H9 (cell line): ENCODE results near the gene UFSP1. TPM values are rescaled to one million over a fixed set of nuclear protein-coding genes. Genes with fewer than 3 reads are reported as not detected.

Experiments used
- DNase-seq: peaks from one replicate; pipeline ENCODE4 v3.0.0-alpha.2; 2017
- H2AFZ ChIP-seq: one replicate; pipeline ENCODE4 v1.6.1; 2013; ENCODE audit warnings: mild to moderate bottlenecking, low read length, control low read depth, moderate library complexity
- H2AK5ac ChIP-seq: 2 replicates; pipeline ENCODE4 v1.6.1; 2013; ENCODE audit warnings: low read length, control low read depth, mixed read lengths; ENCODE audit not compliant: insufficient read length
- H2BK120ac ChIP-seq: one replicate; pipeline ENCODE4 v1.6.1; 2013; ENCODE audit warnings: low read depth, mild to moderate bottlenecking, low read length, control low read depth, inconsistent platforms; ENCODE audit not compliant: poor library complexity, severe bottlenecking
- H2BK12ac ChIP-seq: 2 replicates; pipeline ENCODE4 v1.6.1; 2013; ENCODE audit warnings: low read length, control low read depth, mixed read lengths, low read depth; ENCODE audit not compliant: insufficient read length
- H2BK15ac ChIP-seq: 2 replicates; pipeline ENCODE4 v1.6.1; 2013; ENCODE audit warnings: low read depth, low read length, control low read depth
- H2BK20ac ChIP-seq: one replicate; pipeline ENCODE4 v1.6.1; 2013; ENCODE audit warnings: low read depth, mild to moderate bottlenecking, low read length, control low read depth, inconsistent platforms; ENCODE audit not compliant: poor library complexity, severe bottlenecking
- H2BK5ac ChIP-seq: 2 replicates; pipeline ENCODE4 v1.6.1; 2013; ENCODE audit warnings: low read length, control low read depth, mixed read lengths; ENCODE audit not compliant: insufficient read length
- H3K14ac ChIP-seq: 2 replicates; pipeline ENCODE4 v1.6.1; 2013; ENCODE audit warnings: low read length, control low read depth; ENCODE audit not compliant: insufficient read depth
- H3K18ac ChIP-seq: 2 replicates; pipeline ENCODE4 v1.6.1; 2013; ENCODE audit warnings: low read depth, mild to moderate bottlenecking, mixed read lengths, low read length, control low read depth; ENCODE audit not compliant: insufficient read length
- H3K23ac ChIP-seq: 2 replicates; pipeline ENCODE4 v1.6.1; 2013; ENCODE audit warnings: low read length, control low read depth, mixed read lengths, low read depth; ENCODE audit not compliant: insufficient read length
- H3K23me2 ChIP-seq: 2 replicates; pipeline ENCODE4 v1.6.1; 2013; ENCODE audit warnings: low read depth, mild to moderate bottlenecking, mixed read lengths, low read length, control low read depth; ENCODE audit not compliant: insufficient read length, poor library complexity, severe bottlenecking
- H3K27ac ChIP-seq: 2 replicates; pipeline ENCODE4 v1.5.1; 2013; ENCODE audit warnings: low read length, control low read depth, mixed read lengths, low read depth; ENCODE audit not compliant: insufficient read length
- H3K27me3 ChIP-seq: 2 replicates; pipeline ENCODE4 v1.6.1; 2013; ENCODE audit warnings: low read length, control low read depth, inconsistent platforms; ENCODE audit not compliant: insufficient read depth
- H3K4ac ChIP-seq: 2 replicates; pipeline ENCODE4 v1.6.1; 2013; ENCODE audit warnings: low read depth, mild to moderate bottlenecking, control low read depth, inconsistent platforms, low read length, moderate library complexity
- H3K4me1 ChIP-seq: 2 replicates; pipeline ENCODE4 v1.6.1; 2013; ENCODE audit warnings: low read length, control low read depth, inconsistent platforms; ENCODE audit not compliant: insufficient read depth
- H3K4me2 ChIP-seq: 2 replicates; pipeline ENCODE4 v1.6.1; 2013; ENCODE audit warnings: low read length, control low read depth, mixed read lengths; ENCODE audit not compliant: insufficient read length, insufficient read depth
- H3K56ac ChIP-seq: 2 replicates; pipeline ENCODE4 v1.6.1; 2013; ENCODE audit warnings: low read depth, mild to moderate bottlenecking, mixed read lengths, low read length, control low read depth; ENCODE audit not compliant: insufficient read length
- H3K79me1 ChIP-seq: 2 replicates; pipeline ENCODE4 v1.6.1; 2013; ENCODE audit warnings: low read depth, mild to moderate bottlenecking, moderate library complexity, low read length, control low read depth, inconsistent platforms; ENCODE audit not compliant: insufficient read depth, poor library complexity, severe bottlenecking
- H3K79me2 ChIP-seq: 2 replicates; pipeline ENCODE4 v1.6.1; 2013; ENCODE audit warnings: low read length, control low read depth, inconsistent platforms; ENCODE audit not compliant: insufficient read depth
- H3K9ac ChIP-seq: 2 replicates; pipeline ENCODE4 v1.6.1; 2013; ENCODE audit warnings: low read length, control low read depth, mixed read lengths; ENCODE audit not compliant: insufficient read length; ENCODE audit errors: extremely low read depth
- H3K9me3 ChIP-seq: one replicate; pipeline ENCODE4 v1.6.1; 2013; ENCODE audit warnings: low read depth, low read length, inconsistent platforms; ENCODE audit not compliant: control insufficient read depth
- H3T11ph ChIP-seq: one replicate; pipeline ENCODE4 v1.6.1; 2013; ENCODE audit warnings: mild to moderate bottlenecking, low read length, control low read depth, inconsistent platforms
- H4K20me1 ChIP-seq: one replicate; pipeline ENCODE4 v1.6.1; 2013; ENCODE audit not compliant: control insufficient read depth, insufficient read length, insufficient read depth
- H4K5ac ChIP-seq: 2 replicates; pipeline ENCODE4 v1.6.1; 2013; ENCODE audit warnings: low read depth, mild to moderate bottlenecking, mixed read lengths, low read length, control low read depth; ENCODE audit not compliant: insufficient read length
- H4K8ac ChIP-seq: replicated peaks from 2 replicates; pipeline ENCODE4 v1.6.1; 2013; ENCODE audit warnings: low read length, control low read depth, mixed read lengths, low read depth; ENCODE audit not compliant: insufficient read length
- H4K91ac ChIP-seq: 2 replicates; pipeline ENCODE4 v1.6.1; 2013; ENCODE audit warnings: low read depth, mild to moderate bottlenecking, moderate library complexity, mixed read lengths, low read length, control low read depth; ENCODE audit not compliant: insufficient read length
- H3K27ac Mint-ChIP-seq, 3 experiments: 2 replicates in 2 of 3; 3 replicates in 1 of 3; pipeline ENCODE4 v1.8.0; 2020 to 2021; ENCODE audit warnings: mixed read lengths in 3 of 3, mild to moderate bottlenecking in 1 of 3, moderate library complexity in 1 of 3
- H3K27me3 Mint-ChIP-seq: 2 replicates; pipeline ENCODE4 v1.8.0; 2021; ENCODE audit warnings: low read depth, mild to moderate bottlenecking, moderate library complexity, mixed read lengths
- H3K36me3 Mint-ChIP-seq, 3 experiments: 2 replicates in 2 of 3; 3 replicates in 1 of 3; pipeline ENCODE4 v1.8.0; 2020 to 2021; ENCODE audit warnings: low read depth in 3 of 3, mixed read lengths in 3 of 3; ENCODE audit not compliant: insufficient read depth in 1 of 3
- H3K4me1 Mint-ChIP-seq, 2 experiments: 2 replicates each; pipeline ENCODE4 v1.8.0; 2020; ENCODE audit warnings: mixed read lengths in 2 of 2
- H3K4me3 Mint-ChIP-seq, 2 experiments: 2 replicates in 1 of 2; 3 replicates in 1 of 2; pipeline ENCODE4 v1.8.0; 2020 to 2021; ENCODE audit warnings: mild to moderate bottlenecking in 2 of 2, mixed read lengths in 2 of 2, moderate library complexity in 1 of 2
- H3K9me3 Mint-ChIP-seq, 2 experiments: 2 replicates in 1 of 2; 3 replicates in 1 of 2; pipeline ENCODE4 v1.8.0; 2020; ENCODE audit warnings: mild to moderate bottlenecking in 2 of 2, mixed read lengths in 2 of 2, moderate library complexity in 1 of 2
- WGBS: extraction: QIAGEN DNeasy Blood & Tissue Kit; methylation state at CpG from one replicate; pipeline ENCODE4 v1.1.7; 2013; ENCODE audit warnings: missing lambda C conversion rate, low lambda C conversion rate, mixed read lengths; ENCODE audit not compliant: insufficient read length; ENCODE audit errors: extremely low coverage; 5-methylcytosine and 5-hydroxymethylcytosine counted together
- total RNA-seq: library from RNA; stranded (reverse); gene quantifications from 2 replicates; pipeline ENCODE4 v1.2.1, GENCODE V29; 2021
- TF ChIP-seq, protein P1 (sequence below): fragments of 200-600 bp; sonication (generic); conservative IDR thresholded peaks from 3 replicates; pipeline ENCODE4 v1.8.0; 2021; ENCODE audit warnings: antibody characterized with exemption, mild to moderate bottlenecking

Gene UFSP1
- total RNA-seq, 1 experiment from 2014 or later, result 4.3 TPM

DNA sequence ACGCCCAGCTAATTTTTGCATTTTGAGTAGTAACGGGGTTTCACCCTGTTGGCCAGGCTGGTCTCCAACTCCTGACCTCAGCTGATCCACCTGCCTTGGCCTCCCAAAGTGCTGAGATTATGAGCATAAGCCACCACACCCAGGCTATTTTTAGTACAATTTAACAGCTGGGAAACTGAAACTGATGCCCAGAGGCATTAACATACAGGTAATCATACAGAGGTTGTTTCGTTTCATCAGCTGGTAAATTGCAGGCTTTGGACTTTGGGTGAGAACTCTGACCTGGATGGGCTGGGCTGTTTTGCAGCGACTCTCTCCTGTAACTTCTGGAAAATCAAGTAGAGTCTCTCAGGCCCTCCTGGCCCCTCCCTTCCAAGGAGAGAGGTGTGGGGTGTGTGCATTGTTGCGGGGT, 12.4 kb upstream of the UFSP1 start:
- H4K5ac ChIP-seq, result no peak overlapping the region
- H2BK120ac ChIP-seq, result no peak overlapping the region
- no peak overlapping the region for H3K4me2 ChIP-seq
- no peak overlapping the region for H2AFZ ChIP-seq
- no peak overlapping the region for H3K14ac ChIP-seq
- WGBS, result no CpG with 5 or more reads among the region's 5 CpGs
- H3K4ac ChIP-seq, result no peak overlapping the region
- H2BK12ac ChIP-seq, result no peak overlapping the region
- no peak overlapping the region; a peak in 1 of 7 replicates for H3K27ac Mint-ChIP-seq
- H2BK20ac ChIP-seq, result no peak overlapping the region
- DNase-seq, result no peak
- no peaks in the 10 kb centered on the region for H3K79me1 ChIP-seq
- peaks cover 11% of the 10 kb centered on the region for H3K27me3 Mint-ChIP-seq
- H3K23me2 ChIP-seq, result no peaks in the 10 kb centered on the region
- TF ChIP-seq, protein P1, sequence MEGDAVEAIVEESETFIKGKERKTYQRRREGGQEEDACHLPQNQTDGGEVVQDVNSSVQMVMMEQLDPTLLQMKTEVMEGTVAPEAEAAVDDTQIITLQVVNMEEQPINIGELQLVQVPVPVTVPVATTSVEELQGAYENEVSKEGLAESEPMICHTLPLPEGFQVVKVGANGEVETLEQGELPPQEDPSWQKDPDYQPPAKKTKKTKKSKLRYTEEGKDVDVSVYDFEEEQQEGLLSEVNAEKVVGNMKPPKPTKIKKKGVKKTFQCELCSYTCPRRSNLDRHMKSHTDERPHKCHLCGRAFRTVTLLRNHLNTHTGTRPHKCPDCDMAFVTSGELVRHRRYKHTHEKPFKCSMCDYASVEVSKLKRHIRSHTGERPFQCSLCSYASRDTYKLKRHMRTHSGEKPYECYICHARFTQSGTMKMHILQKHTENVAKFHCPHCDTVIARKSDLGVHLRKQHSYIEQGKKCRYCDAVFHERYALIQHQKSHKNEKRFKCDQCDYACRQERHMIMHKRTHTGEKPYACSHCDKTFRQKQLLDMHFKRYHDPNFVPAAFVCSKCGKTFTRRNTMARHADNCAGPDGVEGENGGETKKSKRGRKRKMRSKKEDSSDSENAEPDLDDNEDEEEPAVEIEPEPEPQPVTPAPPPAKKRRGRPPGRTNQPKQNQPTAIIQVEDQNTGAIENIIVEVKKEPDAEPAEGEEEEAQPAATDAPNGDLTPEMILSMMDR, result no peak
- no peaks in the 10 kb centered on the region for H3K9me3 ChIP-seq
- no peaks in the 10 kb centered on the region for H3K27me3 ChIP-seq
- no peak overlapping the region for H2BK5ac ChIP-seq
- no peak overlapping the region for H3K56ac ChIP-seq
- H3K4me3 Mint-ChIP-seq, result no peak overlapping the region
- no peaks in the 10 kb centered on the region for H3K4me1 ChIP-seq
- no peaks in the 10 kb centered on the region for H3K9me3 Mint-ChIP-seq
- H4K8ac ChIP-seq, result no peak overlapping the region
- no peak overlapping the region for H3K9ac ChIP-seq
- no peaks in the 10 kb centered on the region for H3K36me3 Mint-ChIP-seq
- no peak overlapping the region for H4K91ac ChIP-seq
- no peak overlapping the region for H2AK5ac ChIP-seq
- no peak overlapping the region for H3T11ph ChIP-seq
- H3K27ac ChIP-seq, result no peak overlapping the region
- peaks cover 2 to 5% of the 10 kb centered on the region in 2 experiments; a peak in 2 of 4 replicates for H3K4me1 Mint-ChIP-seq
- no peaks in the 10 kb centered on the region for H4K20me1 ChIP-seq
- H3K18ac ChIP-seq, result no peak overlapping the region
- H3K79me2 ChIP-seq, result no peaks in the 10 kb centered on the region
- no peak overlapping the region for H2BK15ac ChIP-seq
- no peak overlapping the region for H3K23ac ChIP-seq
